Vagina (tissue), 2 donors: Measurements from ENCODE around the gene CD74.
"Not testable (repeated sequence)": the region's sequence is repeated elsewhere in the genome, so short reads cannot be mapped to it uniquely, and the experiment has no call there.

Source experiments
- POLR2A ChIP-seq, 2 donors: fragments of 450-650 bp; IDR thresholded peaks; one replicate each; pipeline ENCODE4 v1.6.1; 2017; ENCODE audit warnings: antibody characterized with exemption in 2 of 2, mild to moderate bottlenecking in 2 of 2, moderate library complexity in 2 of 2
- POLR2AphosphoS5 ChIP-seq, 2 donors: sonication (generic); formaldehyde crosslinking; IDR thresholded peaks; one replicate each; pipeline ENCODE4 v1.9.0; 2017; ENCODE audit warnings: antibody characterized with exemption in 2 of 2, mild to moderate bottlenecking in 2 of 2, low read depth in 1 of 2; ENCODE audit not compliant: insufficient read depth in 1 of 2
- TF ChIP-seq, protein P1 (sequence below), 3 experiments: fragments of 450-650 bp in 2 of 3; fragments of 200-600 bp in 1 of 3; sonication (generic) in 1 of 3; IDR thresholded peaks; one replicate each; pipeline ENCODE4 v1.5.1; 2017 to 2019; ENCODE audit warnings: antibody characterized with exemption in 3 of 3, mild to moderate bottlenecking in 2 of 3, moderate library complexity in 2 of 3

DNA sequence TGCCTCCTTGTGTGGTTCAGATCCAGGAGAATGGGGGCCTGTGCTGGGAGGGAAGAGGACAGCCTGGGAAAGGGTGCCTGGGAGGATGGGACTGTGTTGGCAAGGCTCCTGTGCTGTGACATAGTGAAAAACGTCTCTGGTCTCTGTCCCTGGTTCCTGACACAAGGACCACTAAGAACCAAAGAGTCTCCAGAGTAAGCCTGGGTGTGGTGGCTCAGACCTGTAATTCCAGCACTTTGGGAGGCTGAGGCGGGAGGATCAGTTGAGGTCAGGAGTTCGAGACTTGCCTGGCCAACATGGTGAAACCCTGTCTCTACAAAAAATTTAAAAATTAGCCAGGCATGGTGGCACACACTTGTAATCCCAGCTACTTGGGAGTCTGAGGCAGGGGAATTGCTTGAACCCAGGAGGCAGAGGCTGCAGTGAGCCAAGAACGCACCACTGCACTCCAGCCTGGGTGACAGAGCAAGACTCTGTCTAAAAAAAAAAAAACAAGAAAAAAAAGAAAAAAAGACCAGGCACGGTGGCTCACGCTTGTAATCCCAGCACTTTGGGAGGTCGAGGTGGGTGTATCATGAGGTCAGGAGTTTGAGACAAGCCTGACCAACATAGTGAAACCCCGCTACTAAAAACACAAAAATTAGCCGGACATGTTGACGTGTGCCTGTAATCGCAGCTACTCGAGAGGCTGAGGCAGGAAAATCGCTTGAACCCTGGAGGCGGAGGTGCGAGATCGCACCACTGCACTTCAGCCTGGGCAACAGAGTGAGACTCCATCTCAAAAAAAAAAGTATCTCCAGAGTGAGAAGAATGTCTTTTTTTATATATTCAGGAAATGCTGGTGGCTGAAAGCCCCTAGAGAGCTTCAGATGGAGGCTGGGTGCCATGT lies 1.4 kb upstream of the CD74 start:
- TF ChIP-seq, protein P1, sequence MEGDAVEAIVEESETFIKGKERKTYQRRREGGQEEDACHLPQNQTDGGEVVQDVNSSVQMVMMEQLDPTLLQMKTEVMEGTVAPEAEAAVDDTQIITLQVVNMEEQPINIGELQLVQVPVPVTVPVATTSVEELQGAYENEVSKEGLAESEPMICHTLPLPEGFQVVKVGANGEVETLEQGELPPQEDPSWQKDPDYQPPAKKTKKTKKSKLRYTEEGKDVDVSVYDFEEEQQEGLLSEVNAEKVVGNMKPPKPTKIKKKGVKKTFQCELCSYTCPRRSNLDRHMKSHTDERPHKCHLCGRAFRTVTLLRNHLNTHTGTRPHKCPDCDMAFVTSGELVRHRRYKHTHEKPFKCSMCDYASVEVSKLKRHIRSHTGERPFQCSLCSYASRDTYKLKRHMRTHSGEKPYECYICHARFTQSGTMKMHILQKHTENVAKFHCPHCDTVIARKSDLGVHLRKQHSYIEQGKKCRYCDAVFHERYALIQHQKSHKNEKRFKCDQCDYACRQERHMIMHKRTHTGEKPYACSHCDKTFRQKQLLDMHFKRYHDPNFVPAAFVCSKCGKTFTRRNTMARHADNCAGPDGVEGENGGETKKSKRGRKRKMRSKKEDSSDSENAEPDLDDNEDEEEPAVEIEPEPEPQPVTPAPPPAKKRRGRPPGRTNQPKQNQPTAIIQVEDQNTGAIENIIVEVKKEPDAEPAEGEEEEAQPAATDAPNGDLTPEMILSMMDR (IDR thresholded peaks at IDR 0.05) = not testable (repeated sequence)
- not testable (repeated sequence) for TF ChIP-seq POLR2AphosphoS5 (IDR thresholded peaks at IDR 0.05; ENCODE audit: insufficient read depth in 1 of 2, low read depth in 1 of 2); POLR2A (IDR thresholded peaks at IDR 0.05)
